Vagina (tissue), 2 donors: ENCODE results near the gene BRK1. TPM values are rescaled to one million over a fixed set of nuclear protein-coding genes. Genes with fewer than 3 reads are reported as not detected.
"Not testable (repeated sequence)": the region's sequence is repeated elsewhere in the genome, so short reads cannot be mapped to it uniquely, and the experiment has no call there.

Experiments
- DNase-seq, 2 donors: peaks; one replicate each; pipeline ENCODE4 v3.0.0-alpha.2; 2017; ENCODE audit errors: extremely low spot score in 2 of 2
- H3K27ac ChIP-seq: fragments of 200-600 bp; sonication (generic); one replicate; pipeline ENCODE4 v1.5.1; 2019
- H3K27me3 ChIP-seq: fragments of 200-600 bp; sonication (generic); one replicate; pipeline ENCODE4 v1.5.1; 2019
- H3K36me3 ChIP-seq, 2 donors: fragments of 200-600 bp; sonication (generic); one replicate each; pipeline ENCODE4 v1.5.1; 2017 to 2019
- H3K4me1 ChIP-seq: fragments of 200-600 bp; sonication (generic); one replicate; pipeline ENCODE4 v1.5.1; 2019
- H3K4me3 ChIP-seq, 2 donors: fragments of 200-600 bp; sonication (generic); 1 replicate in 1 of 2; 2 replicates in 1 of 2; pipeline ENCODE4 v1.5.1; 2016 to 2019
- H3K9me3 ChIP-seq: fragments of 200-600 bp; sonication (generic); one replicate; pipeline ENCODE4 v1.5.1; 2019
- CTCF ChIP-seq, 3 experiments: fragments of 450-650 bp in 2 of 3; fragments of 200-600 bp in 1 of 3; sonication (generic) in 1 of 3; IDR thresholded peaks; one replicate each; pipeline ENCODE4 v1.5.1; 2017 to 2019; ENCODE audit warnings: antibody characterized with exemption in 3 of 3, mild to moderate bottlenecking in 2 of 3, moderate library complexity in 2 of 3
- POLR2A ChIP-seq, 2 donors: fragments of 450-650 bp; IDR thresholded peaks; one replicate each; pipeline ENCODE4 v1.6.1; 2017; ENCODE audit warnings: antibody characterized with exemption in 2 of 2, mild to moderate bottlenecking in 2 of 2, moderate library complexity in 2 of 2
- POLR2AphosphoS5 ChIP-seq, 2 donors: sonication (generic); formaldehyde crosslinking; IDR thresholded peaks; one replicate each; pipeline ENCODE4 v1.9.0; 2017; ENCODE audit warnings: antibody characterized with exemption in 2 of 2, mild to moderate bottlenecking in 2 of 2, low read depth in 1 of 2; ENCODE audit not compliant: insufficient read depth in 1 of 2
- intact Hi-C: fragments of 100-400 bp; cut with DNase I; formaldehyde crosslinking; loops from one replicate; pipeline ENCODE4 v1.15.1; 2023
- total RNA-seq: library from RNA; depleted of rRNA; stranded (reverse); fragments of >200 nt; gene quantifications from one replicate; pipeline ENCODE4 v1.2.3, GENCODE V29; 2016

BRK1 gene
- total RNA-seq, 1 donor from 2014 or later, result 94.5 TPM

- no peaks in the 10 kb centered on the region for H3K9me3 ChIP-seq
- H3K27ac ChIP-seq, result no peak overlapping the region
- no peak for DNase-seq
- H3K36me3 ChIP-seq, result no peaks in the 10 kb centered on the region
- H3K4me3 ChIP-seq, result no peak overlapping the region
- no peaks in the 10 kb centered on the region for H3K4me1 ChIP-seq
- no peaks in the 10 kb centered on the region for H3K27me3 ChIP-seq
- intact Hi-C loops, result loop anchor here (10.0 kb wide), 1 partner anchor 64 kb away; no protein-coding TSS in a partner anchor
- TF ChIP-seq CTCF (IDR thresholded peaks at IDR 0.05) (no peak), POLR2AphosphoS5 (IDR thresholded peaks at IDR 0.05; ENCODE audit: insufficient read depth in 1 of 2, low read depth in 1 of 2) (no peak), POLR2A (IDR thresholded peaks at IDR 0.05) (no peak)
These were observed 44.9 kb downstream of the BRK1 start for GRCh38 chr3:10160346-10160745.

GRCh38 chr3:10160925-10161324 lies 45.5 kb downstream of the BRK1 start:
- peaks cover 3% of the 10 kb centered on the region for H3K4me1 ChIP-seq
- no peak for DNase-seq
- no peak for TF ChIP-seq CTCF (IDR thresholded peaks at IDR 0.05)
- no peak for TF ChIP-seq POLR2AphosphoS5 (IDR thresholded peaks at IDR 0.05; ENCODE audit: insufficient read depth in 1 of 2, low read depth in 1 of 2)
- TF ChIP-seq POLR2A (IDR thresholded peaks at IDR 0.05), result no peak
- no peak overlapping the region for H3K4me3 ChIP-seq
- H3K36me3 ChIP-seq, result no peaks in the 10 kb centered on the region
- no peaks in the 10 kb centered on the region for H3K9me3 ChIP-seq
- intact Hi-C loops, result loop anchor here (10.0 kb wide), 1 partner anchor 64 kb away; no protein-coding TSS in a partner anchor
- H3K27ac ChIP-seq, result no peak overlapping the region
- no peaks in the 10 kb centered on the region for H3K27me3 ChIP-seq

- Histone ChIP-seq H3K4me1 (peaks cover 9% of the 10 kb centered on the region), H3K27ac (no peak overlapping the region), H3K36me3 (no peaks in the 10 kb centered on the region), H3K4me3 (no peak overlapping the region), H3K9me3 (no peaks in the 10 kb centered on the region), H3K27me3 (no peaks in the 10 kb centered on the region)
- no peak for TF ChIP-seq POLR2A (IDR thresholded peaks at IDR 0.05)
- no peak for TF ChIP-seq POLR2AphosphoS5 (IDR thresholded peaks at IDR 0.05; ENCODE audit: insufficient read depth in 1 of 2, low read depth in 1 of 2)
- no peak for TF ChIP-seq CTCF (IDR thresholded peaks at IDR 0.05)
- no peak for DNase-seq
- intact Hi-C loops, result loop anchor here (10.0 kb wide), 1 partner anchor 63 kb away; no protein-coding TSS in a partner anchor
These were observed 46.7 kb downstream of the BRK1 start for GRCh38 chr3:10162185-10162584.

- Histone ChIP-seq H3K27ac (peak overlapping the region; percentile 50), H3K4me3 (peak overlapping the region; percentile 59 to 78)
- intact Hi-C loops, result loop anchor here (10.0 kb wide), 1 partner anchor 61 kb away; no protein-coding TSS in a partner anchor
- not testable (repeated sequence) for H3K9me3 ChIP-seq, H3K27me3 ChIP-seq, H3K36me3 ChIP-seq, H3K4me1 ChIP-seq, DNase-seq
These were observed 48.7 kb downstream of the BRK1 start for GRCh38 chr3:10164201-10164545.

GRCh38 chr3:10164546-10165393 lies 49.3 kb downstream of the BRK1 start, which contains the start of gene IRAK2:
TSS of gene IRAK2 (plus strand) at chr3:10164919. CDS start at chr3:10164955, 36 bp downstream.
- no peak for DNase-seq
- peak within 1 kb of the TSS; percentile 50 for H3K27ac ChIP-seq

More at GRCh38 chr3:10164546-10165393, 49.3 kb downstream of the BRK1 start, which contains the start of gene IRAK2:
- H3K9me3 ChIP-seq, result no peaks in the 10 kb centered on the region
- H3K4me3 ChIP-seq, result peak within 1 kb of the TSS; percentile 59 to 78
- intact Hi-C loops, result loop anchor here (10.0 kb wide), 1 partner anchor 60 kb away; no protein-coding TSS in a partner anchor
- TF ChIP-seq CTCF (IDR thresholded peaks at IDR 0.05), result peak; percentile 45 to 91 (median 81)
- TF ChIP-seq POLR2A (IDR thresholded peaks at IDR 0.05), result no peak
- peak in 1 of 2 donors; percentile 79 for TF ChIP-seq POLR2AphosphoS5 (IDR thresholded peaks at IDR 0.05; ENCODE audit: insufficient read depth in 1 of 2, low read depth in 1 of 2)
- no peaks in the 10 kb centered on the region for H3K36me3 ChIP-seq
- H3K27me3 ChIP-seq, result no peaks in the 10 kb centered on the region
- peaks cover 9% of the 10 kb centered on the region for H3K4me1 ChIP-seq
